ENCODE data around the gene PCDHGA2. TPM values are rescaled to one million over a fixed set of nuclear protein-coding genes. Genes with fewer than 3 reads are reported as not detected.

PCDHGA2 gene
- total RNA-seq, result 11.9 TPM

DNA sequence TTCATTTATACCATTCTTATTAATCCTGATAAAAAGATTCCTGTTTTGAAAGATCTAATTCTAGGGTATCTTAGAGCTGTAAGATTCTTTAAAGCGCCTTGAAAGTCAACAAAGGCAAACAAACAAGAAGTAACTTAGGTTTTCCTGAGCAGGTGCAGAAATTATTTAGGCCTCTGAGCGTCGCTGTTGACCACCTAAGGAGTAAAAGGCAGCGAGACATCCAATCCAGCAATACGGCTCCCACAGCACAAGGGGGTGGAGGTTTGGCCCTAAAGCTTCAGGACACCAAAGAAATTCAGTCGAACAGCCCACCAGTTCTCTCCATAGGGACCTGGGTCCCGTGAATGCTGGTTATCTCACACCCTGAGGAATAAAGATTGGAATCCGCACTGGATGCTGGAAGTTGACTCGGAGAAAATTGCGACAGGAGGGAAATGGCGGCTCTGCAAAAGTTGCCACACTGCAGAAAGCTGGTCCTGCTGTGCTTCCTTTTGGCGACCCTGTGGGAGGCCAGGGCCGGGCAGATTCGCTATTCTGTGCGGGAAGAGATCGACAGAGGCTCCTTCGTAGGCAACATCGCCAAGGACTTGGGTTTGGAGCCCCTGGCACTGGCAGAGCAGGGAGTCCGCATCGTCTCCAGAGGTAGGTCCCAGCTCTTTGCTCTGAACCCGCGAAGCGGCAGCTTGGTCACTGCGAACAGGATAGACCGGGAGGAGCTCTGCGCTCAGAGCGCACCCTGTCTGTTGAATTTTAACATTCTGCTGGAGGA is at the start of gene PCDHGA2:
TSS of gene PCDHGA2 (plus strand) at position 223 of the 769 bp plus-strand sequence.

DNA sequence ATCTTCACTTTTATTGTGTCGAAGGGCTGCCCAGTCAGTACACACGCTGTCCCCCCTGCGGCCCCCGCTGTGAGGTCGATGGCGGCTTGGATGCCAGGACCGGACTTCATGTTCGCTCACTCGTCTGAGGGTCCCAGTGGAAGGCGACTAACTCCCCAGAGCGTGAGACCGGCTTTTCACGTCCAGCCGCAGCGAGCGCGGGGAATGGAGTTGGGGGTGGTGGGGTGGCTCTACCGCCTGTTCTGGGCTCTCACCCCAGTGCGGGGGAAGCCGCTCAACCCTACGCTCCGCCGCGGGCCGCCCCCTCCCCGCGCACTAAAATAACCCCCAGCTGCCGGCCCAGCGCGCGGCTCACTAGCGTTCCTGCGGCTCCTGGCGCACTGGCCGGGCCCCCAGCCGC is 34.8 kb upstream of the PCDHGA2 start, which contains the start of gene SLC25A2:
TSS of gene SLC25A2 (minus strand) at position 294 of the 400 bp plus-strand sequence. CDS start at position 110, 184 bp downstream.

DNA sequence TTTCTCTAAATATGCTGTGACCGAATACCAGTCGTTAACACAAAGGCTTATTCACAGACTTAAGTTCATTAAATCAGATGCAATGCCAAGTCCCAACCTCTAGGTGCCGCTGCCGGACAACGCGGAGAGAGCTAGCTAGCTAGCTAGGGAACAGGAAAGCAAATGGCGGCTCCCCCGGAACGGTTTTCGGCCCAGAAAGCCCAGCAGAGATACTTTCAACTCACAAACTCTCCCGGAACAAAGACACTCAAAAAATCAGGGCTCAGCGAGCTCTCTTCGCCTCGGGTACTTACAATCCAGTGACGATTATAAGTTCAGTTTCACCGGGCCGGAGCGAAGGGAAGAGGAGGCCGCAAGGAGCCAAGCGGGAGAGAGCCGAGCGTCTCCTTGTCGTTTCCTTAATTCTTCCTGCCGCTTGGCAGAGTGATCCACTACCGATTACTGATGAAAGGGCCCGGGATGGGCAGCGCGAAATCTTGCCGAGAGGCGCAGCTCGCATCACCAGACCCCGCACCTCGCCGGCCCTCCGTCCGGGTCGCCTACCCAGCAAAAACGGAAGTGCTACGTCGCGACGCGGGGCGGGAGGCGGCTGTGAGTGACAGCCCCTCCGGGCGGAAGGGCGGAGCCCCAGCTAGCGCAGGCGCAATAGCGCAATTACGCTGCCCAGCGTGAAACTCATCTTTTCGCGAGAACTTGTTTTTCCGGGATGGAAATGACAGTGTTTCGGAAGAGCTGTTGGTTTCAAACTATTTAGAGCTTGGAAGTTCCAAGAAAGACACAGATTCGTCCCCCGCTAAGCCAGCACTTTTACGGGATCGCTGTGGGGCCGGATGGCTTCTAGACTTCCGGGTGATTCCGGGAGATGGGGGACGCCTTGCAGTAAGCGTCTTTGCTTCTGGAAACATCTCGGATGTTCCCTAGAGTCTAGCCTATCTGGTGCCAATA is 18.1 kb upstream of the PCDHGA2 start, which contains the start of gene TAF7:
TSS of gene TAF7 (minus strand) at position 560 of the 945 bp plus-strand sequence. CDS start 740 bp downstream, outside the sequence.

DNA sequence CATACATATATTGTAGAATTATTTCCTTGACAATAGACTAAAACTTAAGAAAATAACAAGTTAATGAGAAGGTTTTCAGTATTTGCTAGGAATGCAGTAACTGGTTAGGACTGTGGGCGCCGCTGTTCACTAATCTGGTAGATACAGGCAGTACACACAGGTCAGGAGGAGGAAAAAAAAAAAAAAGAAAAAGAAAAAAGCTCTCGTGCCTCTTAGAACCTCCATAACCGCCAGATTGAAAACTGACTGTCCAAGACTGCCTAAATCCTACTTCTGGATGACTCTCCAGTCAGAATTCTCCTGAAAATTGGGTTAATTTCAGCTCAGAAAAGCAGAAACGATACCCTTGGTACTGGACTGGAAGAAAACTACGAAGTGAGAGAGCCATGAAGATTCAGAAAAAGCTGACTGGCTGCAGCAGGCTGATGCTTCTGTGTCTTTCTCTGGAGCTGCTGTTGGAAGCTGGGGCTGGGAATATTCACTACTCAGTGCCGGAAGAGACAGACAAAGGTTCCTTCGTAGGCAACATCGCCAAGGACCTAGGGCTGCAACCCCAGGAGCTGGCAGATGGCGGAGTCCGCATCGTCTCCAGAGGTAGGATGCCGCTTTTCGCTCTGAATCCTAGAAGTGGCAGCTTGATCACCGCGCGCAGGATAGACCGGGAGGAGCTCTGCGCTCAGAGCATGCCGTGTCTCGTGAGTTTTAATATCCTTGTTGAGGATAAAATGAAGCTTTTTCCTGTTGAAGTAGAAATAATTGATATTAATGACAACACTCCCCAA is 8.1 kb upstream of the PCDHGA2 start, which contains the start of gene PCDHGA1:
TSS of gene PCDHGA1 (plus strand) at position 216 of the 782 bp plus-strand sequence.

DNA sequence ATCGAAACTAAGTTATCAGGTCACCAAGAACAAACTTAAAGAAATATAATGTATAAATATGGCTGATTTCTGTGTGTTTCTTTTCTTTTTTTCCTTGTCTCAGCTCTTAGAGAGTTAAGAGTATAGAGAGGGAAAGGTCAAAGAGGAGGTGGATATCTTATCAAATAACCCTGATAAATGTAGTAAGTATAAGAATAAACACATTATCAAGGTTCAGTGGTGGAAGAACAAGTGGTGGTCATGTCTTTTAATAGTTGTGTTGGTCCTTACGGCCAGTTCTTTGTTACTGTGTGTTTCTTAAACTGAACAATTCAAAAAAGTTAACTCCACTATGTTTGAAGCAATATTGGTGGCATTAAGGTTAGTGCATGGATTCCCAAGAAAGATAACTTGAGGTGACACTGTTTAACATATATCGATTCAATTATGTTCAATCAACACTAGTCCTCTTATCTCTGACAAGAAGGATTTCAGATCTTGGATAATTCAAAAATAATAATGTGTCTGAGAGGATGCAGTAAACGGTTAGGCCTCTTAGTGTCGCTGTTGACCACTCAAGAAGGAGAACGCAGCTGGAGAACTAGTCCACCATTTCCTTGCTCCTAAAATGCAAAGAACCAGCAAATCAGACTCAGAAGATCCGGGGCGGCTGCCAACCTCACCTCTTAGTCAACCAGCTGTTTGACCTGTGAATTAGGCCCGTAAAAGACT is 4.8 kb downstream of the PCDHGA2 start, which contains the start of gene PCDHGA3:
TSS of gene PCDHGA3 (plus strand) at position 588 of the 711 bp plus-strand sequence. CDS start 205 bp downstream, outside the sequence.

DNA sequence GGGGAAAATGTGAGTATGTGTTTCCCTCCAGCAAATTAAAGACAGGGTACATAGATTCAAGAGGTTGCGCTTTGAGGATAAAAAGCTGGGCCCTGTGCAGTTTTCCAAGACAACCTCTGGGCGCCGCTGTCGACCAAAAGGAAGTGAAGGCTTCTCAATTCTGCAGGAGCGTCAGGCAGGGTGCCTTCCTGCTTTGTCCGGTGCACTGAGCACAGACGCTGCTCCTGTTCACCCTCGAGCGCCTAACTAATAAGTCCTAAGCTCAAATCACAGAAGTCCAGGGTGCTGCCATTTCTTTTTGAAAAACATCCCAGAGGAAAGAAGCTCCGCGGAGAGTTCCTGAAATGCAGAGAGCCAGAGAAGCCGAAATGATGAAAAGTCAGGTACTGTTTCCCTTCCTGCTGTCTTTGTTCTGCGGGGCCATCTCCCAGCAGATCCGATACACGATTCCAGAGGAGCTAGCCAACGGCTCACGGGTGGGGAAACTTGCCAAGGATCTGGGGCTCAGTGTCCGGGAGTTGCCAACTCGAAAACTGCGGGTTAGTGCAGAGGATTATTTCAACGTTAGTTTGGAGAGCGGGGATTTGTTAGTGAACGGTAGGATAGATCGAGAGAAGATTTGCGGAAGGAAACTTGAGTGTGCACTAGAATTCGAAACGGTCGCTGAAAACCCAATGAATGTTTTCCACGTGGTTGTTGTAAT is 11.5 kb downstream of the PCDHGA2 start, which contains the start of gene PCDHGB1:
TSS of gene PCDHGB1 (plus strand) at position 183 of the 703 bp plus-strand sequence. CDS start at position 345, 162 bp downstream.

DNA sequence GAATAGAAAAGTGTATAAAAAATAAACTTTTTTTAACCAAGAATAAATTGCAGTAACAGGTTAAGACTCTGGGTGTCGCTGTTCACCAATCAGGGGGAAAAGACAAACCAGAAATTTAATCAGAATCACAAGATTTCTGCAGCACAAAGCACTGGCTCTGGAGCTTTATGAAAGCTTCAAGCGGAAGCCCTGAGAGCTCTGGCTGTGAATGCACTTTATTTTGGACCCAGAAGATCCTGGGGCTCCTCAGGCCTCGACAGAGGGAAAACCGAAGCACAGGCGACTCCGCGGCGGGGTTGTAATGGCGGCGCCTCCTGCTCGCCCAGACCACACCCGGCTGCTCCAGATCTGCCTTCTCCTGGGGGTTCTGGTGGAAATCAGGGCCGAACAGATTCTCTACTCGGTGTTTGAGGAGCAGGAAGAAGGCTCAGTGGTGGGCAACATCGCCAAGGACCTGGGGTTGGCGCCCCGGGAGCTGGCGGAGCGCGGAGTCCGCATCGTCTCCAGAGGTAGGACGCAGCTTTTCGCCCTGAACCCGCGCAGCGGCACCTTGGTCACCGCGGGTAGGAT is 16.4 kb downstream of the PCDHGA2 start, which contains the start of gene PCDHGA4:
TSS of gene PCDHGA4 (plus strand) at position 122 of the 570 bp plus-strand sequence. CDS start at position 209, 87 bp downstream.

DNA sequence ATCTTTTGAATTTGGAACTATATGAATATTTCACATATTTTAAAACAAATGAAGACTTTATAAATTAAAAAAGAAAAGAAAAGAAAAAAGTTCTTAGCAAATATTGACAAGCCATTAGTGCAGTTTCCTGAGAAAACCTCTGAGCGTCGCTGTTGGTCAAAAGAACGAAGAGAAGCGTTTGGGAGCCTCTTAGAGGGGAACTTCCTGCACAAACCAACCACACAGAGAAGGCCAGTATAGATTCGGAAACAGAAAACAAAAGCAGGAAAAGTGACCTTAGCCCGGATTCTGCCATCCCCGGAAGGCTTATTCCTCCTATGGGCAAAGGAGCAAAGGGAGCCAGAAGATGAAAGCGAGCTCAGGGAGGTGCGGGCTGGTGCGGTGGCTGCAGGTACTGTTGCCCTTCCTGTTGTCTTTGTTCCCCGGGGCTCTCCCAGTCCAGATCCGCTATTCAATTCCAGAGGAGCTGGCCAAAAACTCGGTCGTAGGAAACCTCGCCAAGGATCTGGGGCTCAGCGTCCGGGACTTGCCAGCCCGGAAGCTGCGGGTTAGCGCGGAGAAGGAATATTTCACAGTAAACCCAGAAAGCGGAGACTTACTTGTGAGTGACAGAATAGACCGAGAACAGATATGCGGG is 21.3 kb downstream of the PCDHGA2 start, which contains the start of gene PCDHGB2:
TSS of gene PCDHGB2 (plus strand) at position 205 of the 637 bp plus-strand sequence. CDS start at position 347, 142 bp downstream.

DNA sequence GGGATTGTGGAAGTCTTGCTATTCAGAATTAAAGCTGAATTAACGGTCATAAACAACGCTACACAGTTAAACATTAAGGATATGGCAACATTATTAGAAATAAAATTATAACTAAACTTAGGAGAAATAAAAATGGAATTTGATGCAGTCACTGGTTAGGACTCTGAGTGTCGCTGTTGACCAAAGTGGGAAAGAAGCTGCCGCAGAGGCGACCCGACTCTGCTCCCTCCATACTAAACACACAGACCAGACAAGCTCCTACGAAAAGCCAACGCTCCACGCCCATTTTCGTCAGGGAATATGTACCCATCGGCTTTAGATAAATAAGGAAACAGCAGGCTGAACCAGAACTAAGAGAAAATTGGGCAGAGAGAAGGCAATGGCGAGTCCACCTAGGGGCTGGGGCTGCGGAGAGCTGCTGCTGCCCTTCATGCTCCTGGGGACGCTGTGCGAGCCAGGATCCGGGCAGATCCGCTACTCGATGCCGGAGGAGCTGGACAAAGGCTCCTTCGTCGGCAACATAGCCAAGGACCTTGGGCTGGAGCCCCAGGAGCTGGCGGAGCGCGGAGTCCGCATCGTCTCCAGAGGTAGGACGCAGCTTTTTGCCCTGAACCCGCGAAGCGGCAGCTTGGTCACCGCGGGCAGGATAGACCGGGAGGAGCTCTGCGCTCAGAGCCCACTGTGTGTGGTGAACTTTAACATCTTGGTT is 25.5 kb downstream of the PCDHGA2 start, which contains the start of gene PCDHGA5:
TSS of gene PCDHGA5 (plus strand) at position 211 of the 709 bp plus-strand sequence. CDS start at position 380, 169 bp downstream.

DNA sequence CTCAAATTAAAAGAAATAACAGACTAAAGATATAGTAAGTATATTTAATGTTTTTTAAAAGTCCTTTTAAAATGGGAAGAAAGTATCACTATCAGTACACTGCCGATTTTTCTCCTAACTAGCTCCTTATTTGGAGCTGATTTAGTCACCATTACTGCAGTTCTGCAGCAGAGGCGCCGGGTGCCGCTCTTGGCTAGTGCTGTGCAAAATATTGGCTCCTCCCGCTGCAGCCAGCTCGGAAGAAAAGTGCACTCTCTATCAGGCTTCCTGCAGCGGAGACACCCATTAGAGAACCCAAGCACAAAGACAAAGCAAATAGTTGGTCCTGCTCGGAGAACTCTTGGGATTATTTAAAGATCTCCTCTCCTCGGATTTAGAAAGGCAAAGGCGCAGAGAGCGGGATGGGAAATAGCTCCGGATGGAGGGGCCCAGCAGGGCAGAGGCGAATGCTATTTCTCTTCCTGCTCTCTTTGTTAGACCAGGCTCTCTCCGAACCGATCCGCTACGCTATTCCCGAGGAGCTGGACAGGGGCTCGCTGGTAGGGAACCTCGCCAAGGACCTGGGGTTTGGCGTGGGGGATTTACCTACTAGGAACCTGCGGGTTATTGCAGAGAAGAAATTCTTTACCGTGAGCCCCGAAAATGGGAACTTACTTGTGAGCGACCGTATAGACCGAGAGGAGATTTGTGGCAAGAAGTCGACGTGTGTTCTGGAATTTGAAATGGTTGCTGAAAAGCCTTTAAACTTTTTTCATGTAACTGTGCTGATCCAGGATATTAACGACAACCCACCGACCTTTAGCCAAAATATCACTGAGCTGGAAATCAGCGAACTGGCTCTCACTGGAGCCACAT is 31.7 kb downstream of the PCDHGA2 start, which contains the start of gene PCDHGB3:
TSS of gene PCDHGB3 (plus strand) at position 249 of the 855 bp plus-strand sequence. CDS start at position 402, 153 bp downstream.

DNA sequence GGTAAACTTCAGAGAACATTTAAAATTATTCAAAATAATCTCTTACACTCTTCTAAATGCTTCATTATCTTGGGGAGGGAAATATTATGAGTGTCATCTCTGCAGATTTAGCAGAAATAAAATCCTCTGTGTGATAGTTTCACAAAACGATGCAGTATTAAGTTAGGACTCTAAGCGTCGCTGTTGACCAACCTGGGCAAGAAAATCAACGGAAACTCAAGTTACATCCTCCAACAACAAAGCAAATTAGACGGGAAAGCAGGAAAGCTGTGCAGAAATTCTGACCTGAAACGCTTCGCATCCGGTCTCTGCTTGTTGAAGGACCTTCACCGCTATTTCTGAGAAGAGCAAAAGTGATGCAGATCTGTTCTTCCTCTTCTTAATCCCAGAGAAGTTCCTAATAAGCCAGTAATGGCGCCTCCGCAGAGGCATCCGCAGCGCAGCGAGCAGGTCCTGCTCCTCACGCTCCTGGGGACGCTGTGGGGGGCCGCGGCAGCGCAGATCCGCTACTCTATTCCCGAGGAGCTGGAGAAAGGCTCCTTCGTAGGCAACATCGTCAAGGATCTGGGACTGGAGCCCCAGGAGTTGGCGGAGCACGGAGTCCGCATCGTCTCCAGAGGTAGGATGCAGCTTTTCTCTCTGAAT is 35.2 kb downstream of the PCDHGA2 start, which contains the start of gene PCDHGA6:
TSS of gene PCDHGA6 (plus strand) at position 219 of the 645 bp plus-strand sequence. CDS start at position 412, 193 bp downstream.

DNA sequence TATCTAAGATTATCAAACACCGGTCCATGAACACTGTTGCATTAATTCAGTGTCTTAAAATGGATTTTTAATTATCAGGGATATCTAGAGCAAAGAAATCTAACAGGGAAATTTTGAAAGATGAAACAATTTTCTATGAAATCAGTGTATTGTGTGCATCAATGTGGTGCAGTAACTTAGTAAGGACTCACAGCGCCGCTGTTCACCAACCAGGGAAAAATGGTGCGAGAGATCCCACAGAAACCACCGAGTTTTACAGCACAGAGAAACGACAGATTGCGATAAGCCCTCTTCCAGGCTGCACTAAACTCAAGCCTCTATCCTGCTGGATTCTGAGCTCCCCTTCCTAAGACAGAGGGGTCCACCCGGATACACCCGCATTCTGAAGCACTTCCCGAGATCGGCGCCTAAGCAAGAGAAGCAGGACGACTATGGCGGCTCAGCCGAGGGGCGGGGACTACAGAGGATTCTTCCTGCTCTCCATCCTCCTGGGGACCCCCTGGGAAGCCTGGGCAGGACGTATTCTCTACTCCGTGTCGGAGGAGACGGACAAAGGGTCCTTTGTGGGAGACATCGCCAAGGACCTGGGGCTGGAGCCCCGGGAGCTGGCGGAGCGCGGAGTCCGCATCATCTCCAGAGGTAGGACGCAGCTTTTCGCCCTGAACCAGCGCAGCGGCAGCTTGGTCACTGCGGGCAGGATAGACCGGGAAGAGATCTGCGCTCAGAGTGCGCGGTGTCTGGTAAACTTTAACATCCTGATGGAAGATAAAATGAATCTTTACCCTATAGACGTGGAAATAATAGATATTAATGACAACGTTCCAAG is 44.1 kb downstream of the PCDHGA2 start, which contains the start of gene PCDHGA7:
TSS of gene PCDHGA7 (plus strand) at position 274 of the 826 bp plus-strand sequence. CDS start at position 432, 158 bp downstream.

DNA sequence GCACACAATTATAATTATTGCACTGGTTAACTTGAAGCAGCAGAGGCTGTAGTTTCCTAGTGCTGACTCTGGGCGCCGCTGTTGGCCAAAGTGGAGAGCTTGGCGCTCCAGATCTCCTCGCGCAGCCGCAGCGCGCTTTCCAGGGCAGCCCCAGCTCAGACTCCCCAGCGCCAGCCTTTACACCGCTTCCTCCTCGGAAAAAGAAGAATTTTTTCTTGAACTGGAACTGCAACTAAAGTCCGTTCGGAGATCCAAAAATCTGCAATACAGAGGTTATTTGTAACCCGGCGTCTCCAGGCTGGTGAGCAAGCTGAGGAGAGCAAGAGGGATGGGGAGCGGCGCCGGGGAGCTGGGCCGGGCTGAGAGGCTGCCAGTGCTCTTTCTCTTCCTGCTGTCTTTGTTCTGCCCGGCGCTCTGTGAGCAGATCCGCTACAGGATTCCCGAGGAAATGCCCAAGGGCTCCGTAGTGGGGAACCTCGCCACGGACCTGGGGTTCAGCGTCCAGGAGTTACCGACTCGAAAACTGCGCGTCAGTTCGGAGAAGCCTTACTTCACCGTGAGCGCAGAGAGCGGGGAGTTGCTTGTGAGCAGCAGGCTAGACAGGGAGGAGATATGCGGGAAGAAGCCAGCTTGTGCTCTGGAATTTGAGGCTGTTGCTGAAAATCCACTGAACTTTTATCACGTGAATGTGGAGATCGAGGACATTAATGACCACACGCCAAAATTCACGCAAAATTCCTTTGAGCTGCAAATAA is 49.2 kb downstream of the PCDHGA2 start, which contains the start of gene PCDHGB4:
TSS of gene PCDHGB4 (plus strand) at position 142 of the 755 bp plus-strand sequence. CDS start at position 329, 187 bp downstream.

DNA sequence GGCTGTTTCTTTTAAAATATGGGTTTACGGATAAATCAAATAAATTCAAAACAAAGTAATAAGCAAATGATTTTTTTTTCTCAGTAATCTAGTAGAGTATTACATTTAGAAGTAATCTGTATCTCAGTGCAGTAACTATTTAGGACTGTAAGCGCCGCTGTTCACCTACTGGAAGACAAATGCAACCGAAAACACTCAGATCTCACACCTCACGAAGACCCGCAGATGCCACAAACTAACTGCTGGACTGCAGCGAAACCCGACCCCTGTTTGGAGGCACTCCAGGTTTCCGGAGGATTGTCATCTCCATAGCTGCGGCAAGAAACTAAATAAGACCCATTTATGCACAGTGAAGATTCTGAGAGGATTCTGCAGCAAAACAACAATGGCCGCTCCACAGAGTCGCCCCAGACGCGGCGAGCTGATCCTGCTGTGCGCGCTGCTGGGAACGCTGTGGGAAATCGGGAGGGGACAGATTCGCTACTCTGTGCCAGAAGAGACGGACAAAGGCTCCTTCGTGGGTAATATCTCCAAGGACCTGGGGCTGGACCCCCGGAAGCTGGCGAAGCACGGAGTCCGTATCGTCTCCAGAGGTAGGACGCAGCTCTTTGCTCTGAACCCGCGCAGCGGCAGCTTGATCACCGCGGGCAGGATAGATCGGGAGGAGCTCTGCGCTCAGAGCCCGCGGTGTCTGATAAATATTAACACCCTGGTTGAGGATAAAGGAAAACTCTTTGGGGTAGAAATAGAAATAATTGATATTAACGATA is 54.1 kb downstream of the PCDHGA2 start, which contains the start of gene PCDHGA8:
TSS of gene PCDHGA8 (plus strand) at position 205 of the 770 bp plus-strand sequence. CDS start at position 386, 181 bp downstream.

